Duodenal mucosa (tissue), 2 donors: Measurements from ENCODE around the gene RBPJ.

ENCODE experiments used
- H3K27ac ChIP-seq: one replicate; pipeline ENCODE4 v1.7.0; 2013; ENCODE audit warnings: low read depth, low read length
- H3K27me3 ChIP-seq, 2 donors: one replicate each; pipeline ENCODE4 v1.7.0; 2013; ENCODE audit warnings: low read length in 2 of 2, control low read depth in 1 of 2; ENCODE audit not compliant: insufficient read depth in 2 of 2, control insufficient read depth in 1 of 2
- H3K36me3 ChIP-seq, 2 donors: one replicate each; pipeline ENCODE4 v1.7.0; 2013; ENCODE audit warnings: low read length in 2 of 2, control low read depth in 1 of 2; ENCODE audit not compliant: insufficient read depth in 2 of 2, control insufficient read depth in 1 of 2
- H3K4me1 ChIP-seq, 2 donors: one replicate each; pipeline ENCODE4 v1.7.0; 2013; ENCODE audit warnings: low read length in 2 of 2, control low read depth in 1 of 2; ENCODE audit not compliant: insufficient read depth in 2 of 2, control insufficient read depth in 1 of 2
- H3K4me3 ChIP-seq, 2 donors: one replicate each; pipeline ENCODE4 v1.7.0; 2013; ENCODE audit warnings: low read length in 2 of 2, low read depth in 1 of 2
- H3K9ac ChIP-seq, 2 donors: one replicate each; pipeline ENCODE4 v1.7.0; 2013; ENCODE audit warnings: low read length in 2 of 2, low read depth in 1 of 2
- H3K9me3 ChIP-seq, 2 donors: one replicate each; pipeline ENCODE4 v1.7.0; 2013; ENCODE audit warnings: low read length in 2 of 2, control low read depth in 1 of 2; ENCODE audit not compliant: control insufficient read depth in 1 of 2

Gene RBPJ

GRCh38 chr4:26412381-26413372 is 91.9 kb downstream of the RBPJ start:
- no peaks in the 10 kb centered on the region for H3K27me3 ChIP-seq
- H3K4me3 ChIP-seq, result no peak overlapping the region
- no peak overlapping the region for H3K9ac ChIP-seq
- no peak overlapping the region for H3K27ac ChIP-seq
- H3K9me3 ChIP-seq, result no peaks in the 10 kb centered on the region
- peaks cover 0 to 8% of the 10 kb centered on the region in 2 donors for H3K4me1 ChIP-seq
- peaks cover 10 to 21% of the 10 kb centered on the region in 2 donors for H3K36me3 ChIP-seq

DNA sequence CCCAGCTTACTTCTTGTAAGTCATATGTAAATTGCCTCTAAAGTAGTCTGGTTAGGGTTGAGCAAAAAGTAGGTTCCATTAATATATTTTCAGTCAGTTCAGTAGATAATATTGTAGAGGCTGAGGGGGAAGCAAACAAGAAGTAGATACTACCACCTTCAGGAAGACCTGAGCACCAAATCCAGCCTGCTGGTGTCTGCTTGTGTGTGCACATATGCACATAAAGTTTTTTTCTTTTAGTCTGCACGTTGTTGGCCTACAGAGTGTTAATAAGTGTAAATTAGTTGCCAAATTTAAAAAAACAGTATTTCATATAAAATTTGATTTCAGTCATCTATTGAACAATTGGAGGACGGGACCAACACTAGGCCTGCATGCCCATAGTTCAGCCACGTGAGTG is 92.8 kb downstream of the RBPJ start:
- peaks cover 10 to 21% of the 10 kb centered on the region in 2 donors for H3K36me3 ChIP-seq
- peaks cover 0 to 8% of the 10 kb centered on the region in 2 donors for H3K4me1 ChIP-seq
- H3K9me3 ChIP-seq, result no peaks in the 10 kb centered on the region
- H3K9ac ChIP-seq, result no peak overlapping the region
- H3K27ac ChIP-seq, result no peak overlapping the region
- H3K27me3 ChIP-seq, result no peaks in the 10 kb centered on the region
- no peak overlapping the region for H3K4me3 ChIP-seq

GRCh38 chr4:26418107-26418506 is 97.3 kb downstream of the RBPJ start:
- no peaks in the 10 kb centered on the region for H3K4me1 ChIP-seq
- H3K9me3 ChIP-seq, result peaks cover 0 to 2% of the 10 kb centered on the region in 2 donors
- no peaks in the 10 kb centered on the region for H3K27me3 ChIP-seq
- H3K27ac ChIP-seq, result no peak overlapping the region
- H3K36me3 ChIP-seq, result peaks cover 11 to 23% of the 10 kb centered on the region in 2 donors
- H3K9ac ChIP-seq, result no peak overlapping the region
- no peak overlapping the region for H3K4me3 ChIP-seq

GRCh38 chr4:26418850-26419249 is 98.0 kb downstream of the RBPJ start:
- Histone ChIP-seq H3K9me3 (peaks cover 0 to 3% of the 10 kb centered on the region in 2 donors), H3K27me3 (no peaks in the 10 kb centered on the region), H3K9ac (no peak overlapping the region), H3K27ac (no peak overlapping the region), H3K4me1 (no peaks in the 10 kb centered on the region), H3K36me3 (peaks cover 11 to 22% of the 10 kb centered on the region in 2 donors), H3K4me3 (no peak overlapping the region)

DNA sequence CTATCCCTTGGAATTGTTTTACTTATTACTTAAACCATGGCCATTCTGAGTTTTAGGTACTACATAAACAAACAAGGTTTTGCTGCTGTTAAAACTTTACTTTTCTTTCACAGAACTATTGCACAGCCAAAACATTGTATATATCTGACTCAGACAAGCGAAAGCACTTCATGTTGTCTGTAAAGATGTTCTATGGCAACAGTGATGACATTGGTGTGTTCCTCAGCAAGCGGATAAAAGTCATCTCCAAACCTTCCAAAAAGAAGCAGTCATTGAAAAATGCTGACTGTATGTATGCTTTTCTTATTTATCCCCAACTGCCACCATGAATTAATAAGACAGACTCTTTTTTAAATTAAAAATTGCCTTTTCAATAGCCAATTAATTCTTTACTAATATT is 99.6 kb downstream of the RBPJ start:
- Histone ChIP-seq H3K4me3 (no peak overlapping the region), H3K9me3 (peaks cover 0 to 3% of the 10 kb centered on the region in 2 donors), H3K27me3 (no peaks in the 10 kb centered on the region), H3K4me1 (peaks cover 0 to 3% of the 10 kb centered on the region in 2 donors), H3K36me3 (peaks cover 11 to 32% of the 10 kb centered on the region in 2 donors), H3K27ac (no peak overlapping the region), H3K9ac (no peak overlapping the region)

DNA sequence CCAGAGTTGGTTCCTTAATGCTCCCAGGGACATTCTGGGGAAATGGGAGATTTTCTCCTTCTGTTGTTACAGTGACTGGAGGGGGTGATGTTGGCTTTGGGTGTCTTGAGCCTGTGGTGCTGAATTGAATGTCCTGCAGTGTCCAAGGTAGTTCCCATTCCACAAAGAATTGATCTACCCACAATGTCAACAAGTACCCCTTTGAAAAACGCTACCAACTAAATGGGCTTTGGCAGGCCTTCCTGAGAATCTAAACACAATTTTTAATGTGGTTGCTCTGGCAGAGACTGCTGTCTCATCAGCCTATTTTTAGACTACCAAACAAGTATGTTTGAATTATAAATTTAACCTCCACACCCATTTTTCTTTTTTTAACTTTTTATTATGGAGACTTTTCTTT is 100.1 kb downstream of the RBPJ start:
- peaks cover 0 to 3% of the 10 kb centered on the region in 2 donors for H3K4me1 ChIP-seq
- H3K9ac ChIP-seq, result no peak overlapping the region
- no peak overlapping the region for H3K27ac ChIP-seq
- H3K4me3 ChIP-seq, result no peak overlapping the region
- H3K36me3 ChIP-seq, result peaks cover 8 to 32% of the 10 kb centered on the region in 2 donors
- no peaks in the 10 kb centered on the region for H3K27me3 ChIP-seq
- H3K9me3 ChIP-seq, result peaks cover 0 to 3% of the 10 kb centered on the region in 2 donors

- Histone ChIP-seq H3K36me3 (peaks cover 9 to 41% of the 10 kb centered on the region in 2 donors), H3K27me3 (no peaks in the 10 kb centered on the region), H3K4me1 (peaks cover 0 to 3% of the 10 kb centered on the region in 2 donors), H3K9me3 (peaks cover 0 to 3% of the 10 kb centered on the region in 2 donors), H3K27ac (no peak overlapping the region), H3K9ac (no peak overlapping the region), H3K4me3 (no peak overlapping the region)
Measured at GRCh38 chr4:26424153-26424552, 103.3 kb downstream of the RBPJ start.

- Histone ChIP-seq H3K27me3 (no peaks in the 10 kb centered on the region), H3K9ac (no peak overlapping the region), H3K4me3 (no peak overlapping the region), H3K27ac (no peak overlapping the region), H3K9me3 (peaks cover 0 to 3% of the 10 kb centered on the region in 2 donors), H3K4me1 (peaks cover 0 to 3% of the 10 kb centered on the region in 2 donors), H3K36me3 (peaks cover 12 to 47% of the 10 kb centered on the region in 2 donors)
Measured at GRCh38 chr4:26424838-26425237, 104.0 kb downstream of the RBPJ start.

DNA sequence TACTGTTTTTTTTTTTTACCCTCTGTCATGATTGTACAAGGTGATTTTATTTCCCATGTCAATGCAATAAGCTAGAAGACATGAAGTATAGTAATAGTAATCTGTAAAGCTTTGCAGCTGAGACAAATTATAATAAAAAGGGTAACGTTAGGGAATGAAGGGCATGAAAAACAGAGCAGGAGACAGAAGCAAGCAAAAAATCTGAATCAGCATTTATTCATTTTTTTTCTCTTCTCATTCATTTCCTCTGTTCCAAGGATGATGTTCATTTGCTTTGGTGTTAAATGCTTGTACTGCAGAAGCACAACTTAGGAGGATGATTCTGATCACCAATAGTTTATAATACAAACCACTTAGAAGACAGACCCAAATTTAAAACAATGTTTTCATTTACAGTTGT is 105.1 kb downstream of the RBPJ start:
- Histone ChIP-seq H3K4me1 (peaks cover 0 to 3% of the 10 kb centered on the region in 2 donors), H3K27me3 (no peaks in the 10 kb centered on the region), H3K36me3 (peaks cover 22 to 54% of the 10 kb centered on the region in 2 donors), H3K4me3 (no peak overlapping the region), H3K9ac (no peak overlapping the region), H3K27ac (no peak overlapping the region), H3K9me3 (peaks cover 0 to 3% of the 10 kb centered on the region in 2 donors)

GRCh38 chr4:26426892-26427291 is 106.1 kb downstream of the RBPJ start:
- Histone ChIP-seq H3K36me3 (peaks cover 21 to 49% of the 10 kb centered on the region in 2 donors), H3K4me1 (peaks cover 0 to 3% of the 10 kb centered on the region in 2 donors), H3K4me3 (no peak overlapping the region), H3K27me3 (no peaks in the 10 kb centered on the region), H3K9ac (no peak overlapping the region), H3K9me3 (peaks cover 0 to 3% of the 10 kb centered on the region in 2 donors), H3K27ac (no peak overlapping the region)
